ENCODE results near the gene EFNA5.

Gene EFNA5

DNA sequence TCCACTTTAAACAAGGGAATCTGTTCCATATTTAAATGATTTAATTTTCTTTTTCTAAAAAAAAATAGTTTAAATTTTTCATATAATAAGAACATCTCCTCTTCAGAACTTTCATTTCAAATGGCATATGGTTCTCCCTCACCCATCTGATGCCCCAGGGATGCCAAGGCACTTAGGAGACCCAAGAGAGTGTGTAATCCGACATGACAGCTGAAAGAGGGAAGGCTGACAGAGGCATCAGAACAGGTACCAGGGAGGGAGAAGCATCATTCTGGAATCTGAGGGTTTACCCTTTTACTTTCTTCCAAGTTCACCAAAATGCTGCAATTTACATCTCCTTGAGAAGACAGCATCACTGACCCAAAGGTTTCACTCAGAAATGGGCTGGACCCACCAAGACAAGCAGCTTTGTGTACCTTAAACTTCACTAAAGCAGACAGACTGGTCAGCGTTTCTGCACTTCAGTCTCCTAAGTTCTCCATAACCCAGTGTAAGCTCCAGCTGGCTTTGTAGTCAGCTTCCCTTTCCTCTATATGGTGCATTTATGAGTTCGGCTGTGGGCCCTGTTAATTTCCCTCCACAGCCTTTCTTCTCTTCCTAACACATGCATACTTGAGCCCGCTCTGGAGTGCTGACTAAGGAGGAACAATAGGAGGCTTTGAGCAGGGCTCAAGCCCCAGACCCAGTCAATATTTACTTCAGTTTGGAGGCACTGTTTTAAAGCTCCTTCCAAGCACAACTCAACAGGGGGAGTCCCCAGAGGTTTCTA, 17.7 kb downstream of the EFNA5 start:
- no peak for DNase-seq (ENCODE audit: insufficient read length, low spot score)
- TF ChIP-seq SPI1 (IDR thresholded peaks at IDR 0.05; ENCODE audit: low read depth, low read length): no peak
- no peak for TF ChIP-seq POLR2AphosphoS5 (IDR thresholded peaks at IDR 0.05; ENCODE audit: low read depth, low read length)
- no peak for TF ChIP-seq POU2F2 (IDR thresholded peaks at IDR 0.05; ENCODE audit: low read depth, low read length)
- no peak for TF ChIP-seq PAX5 (IDR thresholded peaks at IDR 0.05; ENCODE audit: insufficient read depth, low read length, severe bottlenecking)
- no peak for TF ChIP-seq TAF1 (IDR thresholded peaks at IDR 0.05; ENCODE audit: low read depth, low read length)
- TF ChIP-seq POLR2A (IDR thresholded peaks at IDR 0.05; ENCODE audit: low read depth, low read length): no peak
- FAIRE-seq: no peak

DNA sequence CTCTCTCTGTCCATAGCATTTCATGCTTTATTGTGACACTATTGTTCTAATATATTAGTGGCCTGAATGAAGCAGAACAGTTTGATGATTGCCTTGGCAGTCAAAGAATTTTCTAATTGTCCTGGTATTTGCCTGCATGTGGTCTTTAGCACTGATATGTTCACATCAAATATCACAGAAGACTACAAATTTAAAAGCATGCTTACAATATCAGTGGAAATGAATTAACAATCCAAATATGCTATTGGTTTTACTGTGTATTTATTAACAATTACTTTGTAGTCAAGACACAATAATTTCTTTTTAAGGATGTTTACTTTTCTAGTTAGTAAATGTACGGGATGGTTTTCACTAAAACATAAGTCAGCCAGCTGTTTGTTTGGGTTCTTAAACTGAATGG, 18.3 kb downstream of the EFNA5 start:
- no peak for FAIRE-seq
- no peak for TF ChIP-seq TAF1 (IDR thresholded peaks at IDR 0.05; ENCODE audit: low read depth, low read length)
- no peak for TF ChIP-seq POLR2A (IDR thresholded peaks at IDR 0.05; ENCODE audit: low read depth, low read length)
- no peak for TF ChIP-seq SPI1 (IDR thresholded peaks at IDR 0.05; ENCODE audit: low read depth, low read length)
- no peak for TF ChIP-seq POLR2AphosphoS5 (IDR thresholded peaks at IDR 0.05; ENCODE audit: low read depth, low read length)
- no peak for TF ChIP-seq POU2F2 (IDR thresholded peaks at IDR 0.05; ENCODE audit: low read depth, low read length)
- no peak for TF ChIP-seq PAX5 (IDR thresholded peaks at IDR 0.05; ENCODE audit: insufficient read depth, low read length, severe bottlenecking)
- no peak for DNase-seq (ENCODE audit: insufficient read length, low spot score)

GRCh38 chr5:107651325-107651724, 19.4 kb downstream of the EFNA5 start:
- DNase-seq (ENCODE audit: insufficient read length, low spot score) (no peak), FAIRE-seq (no peak)
- TF ChIP-seq POLR2A (IDR thresholded peaks at IDR 0.05; ENCODE audit: low read depth, low read length): no peak
- TF ChIP-seq TAF1 (IDR thresholded peaks at IDR 0.05; ENCODE audit: low read depth, low read length): no peak

DNA sequence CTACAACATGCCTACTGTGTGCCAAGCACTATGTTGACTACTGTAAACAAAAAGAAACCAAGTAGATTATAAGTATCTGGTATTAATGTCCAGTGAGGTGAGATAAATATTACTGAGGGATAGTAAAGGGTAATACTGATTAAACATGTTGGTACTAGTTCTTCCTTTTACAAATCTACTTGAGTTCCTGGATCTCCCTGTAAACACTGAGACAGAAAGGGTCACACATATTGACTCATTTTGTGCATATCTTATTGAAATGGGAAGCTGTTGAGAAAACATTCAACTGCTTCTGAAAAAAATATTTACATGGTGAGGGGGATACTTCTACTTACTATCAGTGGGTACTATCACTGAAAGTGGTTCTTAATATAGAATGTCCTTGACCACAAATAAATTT, 24.3 kb downstream of the EFNA5 start:
- DNase-seq (ENCODE audit: insufficient read length, low spot score) (no peak), FAIRE-seq (no peak)
- no peak for TF ChIP-seq SPI1 (IDR thresholded peaks at IDR 0.05; ENCODE audit: low read depth, low read length)
- no peak for TF ChIP-seq POU2F2 (IDR thresholded peaks at IDR 0.05; ENCODE audit: low read depth, low read length)
- no peak for TF ChIP-seq POLR2A (IDR thresholded peaks at IDR 0.05; ENCODE audit: low read depth, low read length)
- TF ChIP-seq POLR2AphosphoS5 (IDR thresholded peaks at IDR 0.05; ENCODE audit: low read depth, low read length): no peak
- TF ChIP-seq TAF1 (IDR thresholded peaks at IDR 0.05; ENCODE audit: low read depth, low read length): no peak
- TF ChIP-seq PAX5 (IDR thresholded peaks at IDR 0.05; ENCODE audit: insufficient read depth, low read length, severe bottlenecking): no peak

DNA sequence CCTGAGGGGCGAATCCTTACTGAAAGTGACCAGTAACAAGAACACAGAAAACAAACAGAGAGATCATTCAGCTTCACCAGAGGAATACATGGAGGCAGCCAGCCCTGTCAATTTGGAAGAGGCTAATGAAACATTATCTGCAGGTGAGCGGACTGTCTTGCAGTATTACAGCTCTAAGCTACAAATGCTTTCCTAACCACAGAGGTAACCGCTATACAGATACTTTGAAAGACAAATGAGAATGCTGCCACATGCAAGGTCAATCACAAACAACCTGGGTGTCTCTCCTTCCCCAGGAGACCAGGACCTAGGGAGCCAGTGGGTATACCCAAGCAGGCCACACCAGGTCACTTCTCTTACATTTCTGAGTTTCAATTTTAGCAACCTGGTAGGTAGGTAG, 30.2 kb downstream of the EFNA5 start:
- TF ChIP-seq POU2F2 (IDR thresholded peaks at IDR 0.05; ENCODE audit: low read depth, low read length): no peak
- TF ChIP-seq POLR2A (IDR thresholded peaks at IDR 0.05; ENCODE audit: low read depth, low read length): no peak
- no peak for TF ChIP-seq PAX5 (IDR thresholded peaks at IDR 0.05; ENCODE audit: insufficient read depth, low read length, severe bottlenecking)
- no peak for TF ChIP-seq TAF1 (IDR thresholded peaks at IDR 0.05; ENCODE audit: low read depth, low read length)
- TF ChIP-seq SPI1 (IDR thresholded peaks at IDR 0.05; ENCODE audit: low read depth, low read length): no peak
- TF ChIP-seq POLR2AphosphoS5 (IDR thresholded peaks at IDR 0.05; ENCODE audit: low read depth, low read length): no peak
- no peak for DNase-seq (ENCODE audit: insufficient read length, low spot score)
- no peak for FAIRE-seq

DNA sequence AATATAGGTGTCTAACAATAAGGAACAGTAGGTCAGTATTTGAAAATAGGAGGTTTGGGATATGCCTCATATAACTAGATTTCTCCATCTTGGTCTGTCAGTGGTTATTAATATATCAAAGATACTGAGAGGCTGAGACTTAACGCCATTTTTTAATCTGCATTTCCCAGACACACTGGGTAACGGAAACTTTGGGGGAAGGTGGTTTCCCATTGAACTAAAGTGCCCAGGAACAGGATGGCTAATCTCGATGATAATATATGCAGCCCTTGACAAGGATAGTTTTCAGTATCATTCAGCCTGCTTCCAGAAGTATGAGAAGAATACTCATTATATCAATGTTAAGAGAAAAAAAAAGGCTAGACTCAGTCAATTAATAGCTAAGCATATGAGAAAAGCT, 30.7 kb downstream of the EFNA5 start:
- TF ChIP-seq PAX5 (IDR thresholded peaks at IDR 0.05; ENCODE audit: insufficient read depth, low read length, severe bottlenecking) (no peak), POU2F2 (IDR thresholded peaks at IDR 0.05; ENCODE audit: low read depth, low read length) (no peak), SPI1 (IDR thresholded peaks at IDR 0.05; ENCODE audit: low read depth, low read length) (no peak), POLR2AphosphoS5 (IDR thresholded peaks at IDR 0.05; ENCODE audit: low read depth, low read length) (no peak), TAF1 (IDR thresholded peaks at IDR 0.05; ENCODE audit: low read depth, low read length) (no peak), POLR2A (IDR thresholded peaks at IDR 0.05; ENCODE audit: low read depth, low read length) (no peak)
- FAIRE-seq (no peak), DNase-seq (ENCODE audit: insufficient read length, low spot score) (no peak)

DNA sequence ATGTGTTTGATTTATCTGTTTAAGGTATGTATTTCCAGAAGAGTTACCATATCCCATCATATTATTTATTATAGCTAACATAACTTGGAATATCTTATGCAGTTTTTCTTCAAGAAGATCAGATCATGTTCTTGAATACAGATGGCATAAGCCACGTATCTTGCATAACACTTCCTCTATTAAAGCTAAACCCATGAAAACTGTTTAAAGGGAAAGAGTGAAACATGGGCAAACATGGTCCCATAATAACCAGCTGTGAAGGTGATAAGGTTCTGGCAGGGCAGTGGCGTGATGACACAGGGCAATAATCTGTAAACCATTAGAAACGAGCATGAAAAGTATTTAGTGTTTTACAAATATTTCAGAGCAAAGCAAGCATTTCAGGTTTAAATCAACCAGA, 34.2 kb downstream of the EFNA5 start:
- FAIRE-seq: no peak
- no peak for DNase-seq (ENCODE audit: insufficient read length, low spot score)
- TF ChIP-seq SPI1 (IDR thresholded peaks at IDR 0.05; ENCODE audit: low read depth, low read length): no peak
- TF ChIP-seq PAX5 (IDR thresholded peaks at IDR 0.05; ENCODE audit: insufficient read depth, low read length, severe bottlenecking): no peak
- TF ChIP-seq POLR2AphosphoS5 (IDR thresholded peaks at IDR 0.05; ENCODE audit: low read depth, low read length): no peak
- no peak for TF ChIP-seq TAF1 (IDR thresholded peaks at IDR 0.05; ENCODE audit: low read depth, low read length)
- no peak for TF ChIP-seq POLR2A (IDR thresholded peaks at IDR 0.05; ENCODE audit: low read depth, low read length)
- no peak for TF ChIP-seq POU2F2 (IDR thresholded peaks at IDR 0.05; ENCODE audit: low read depth, low read length)

GRCh38 chr5:107636068-107636467, 34.7 kb downstream of the EFNA5 start:
- TF ChIP-seq SPI1 (IDR thresholded peaks at IDR 0.05; ENCODE audit: low read depth, low read length) (no peak), POLR2A (IDR thresholded peaks at IDR 0.05; ENCODE audit: low read depth, low read length) (no peak), PAX5 (IDR thresholded peaks at IDR 0.05; ENCODE audit: insufficient read depth, low read length, severe bottlenecking) (no peak), POLR2AphosphoS5 (IDR thresholded peaks at IDR 0.05; ENCODE audit: low read depth, low read length) (no peak), POU2F2 (IDR thresholded peaks at IDR 0.05; ENCODE audit: low read depth, low read length) (no peak), TAF1 (IDR thresholded peaks at IDR 0.05; ENCODE audit: low read depth, low read length) (no peak)
- DNase-seq (ENCODE audit: insufficient read length, low spot score): no peak
- no peak for FAIRE-seq

DNA sequence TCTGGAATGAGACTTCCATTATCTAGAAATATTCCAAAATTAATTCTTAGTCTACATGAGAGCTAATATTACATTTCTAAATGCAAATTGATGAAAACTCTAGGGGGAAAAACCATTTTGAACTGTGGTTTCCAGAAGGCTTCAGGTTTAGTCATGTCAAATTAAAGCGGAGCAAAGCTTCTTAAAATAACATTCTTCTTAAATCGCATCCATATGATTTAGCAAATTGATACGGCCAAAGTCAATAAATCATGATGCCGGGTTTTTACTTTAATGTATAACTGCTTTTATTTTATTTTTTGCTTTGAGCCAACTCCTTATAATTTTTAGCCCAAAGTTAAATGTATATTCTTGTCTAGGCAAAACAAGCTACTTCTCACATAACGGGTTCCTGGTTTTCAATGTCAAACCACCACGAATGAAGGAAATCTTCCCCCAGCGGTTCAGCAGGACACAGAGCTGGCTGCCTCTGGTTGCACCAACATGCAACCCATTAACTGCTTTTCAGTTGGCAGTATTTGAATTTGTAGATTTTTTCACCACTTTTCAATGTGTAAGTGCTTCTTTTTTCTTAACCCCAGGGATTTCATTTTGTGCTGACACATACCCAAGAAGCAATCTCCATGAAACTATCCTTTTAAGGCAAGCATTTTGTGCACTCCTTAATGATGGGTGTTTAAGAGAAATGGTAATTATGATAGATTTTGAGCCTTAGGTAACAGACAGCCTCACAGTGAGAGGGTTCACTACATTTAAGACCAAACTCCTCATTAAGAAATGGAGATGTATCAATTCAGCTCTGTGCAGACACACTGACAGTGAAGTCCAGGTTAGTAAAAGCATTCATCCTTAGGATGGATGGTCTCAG, 35.5 kb downstream of the EFNA5 start:
- DNase-seq (ENCODE audit: insufficient read length, low spot score): no peak
- FAIRE-seq: no peak
- TF ChIP-seq POLR2AphosphoS5 (IDR thresholded peaks at IDR 0.05; ENCODE audit: low read depth, low read length): no peak
- no peak for TF ChIP-seq TAF1 (IDR thresholded peaks at IDR 0.05; ENCODE audit: low read depth, low read length)
- no peak for TF ChIP-seq POLR2A (IDR thresholded peaks at IDR 0.05; ENCODE audit: low read depth, low read length)
- TF ChIP-seq POU2F2 (IDR thresholded peaks at IDR 0.05; ENCODE audit: low read depth, low read length): no peak
- no peak for TF ChIP-seq SPI1 (IDR thresholded peaks at IDR 0.05; ENCODE audit: low read depth, low read length)
- no peak for TF ChIP-seq PAX5 (IDR thresholded peaks at IDR 0.05; ENCODE audit: insufficient read depth, low read length, severe bottlenecking)
